HG03139 (cell line): Measurements from ENCODE around the gene DMAC2.
"Not testable (repeated sequence)": the region's sequence is repeated elsewhere in the genome, so short reads cannot be mapped to it uniquely, and the experiment has no call there.

ENCODE experiments used
- ATAC-seq: cut with Tn5 transposase; IDR thresholded peaks from one replicate; pipeline ENCODE4 v1.9.1; 2021; ENCODE audit not compliant: unreplicated experiment

The DMAC2 gene

GRCh38 chr19:41402010-41402409 lies 37.7 kb downstream of the DMAC2 start:
- ATAC-seq: no peak

- no peak for ATAC-seq
These were observed 38.2 kb downstream of the DMAC2 start for GRCh38 chr19:41401483-41401882.

GRCh38 chr19:41399525-41399924 lies 40.2 kb downstream of the DMAC2 start:
- no peak for ATAC-seq

GRCh38 chr19:41399091-41399490 lies 40.6 kb downstream of the DMAC2 start:
- no peak for ATAC-seq

- ATAC-seq: no peak
These were observed 41.1 kb downstream of the DMAC2 start for GRCh38 chr19:41398598-41398997.

- ATAC-seq: no peak
These were observed 41.7 kb downstream of the DMAC2 start for GRCh38 chr19:41398050-41398418.

- peak; percentile 79 for ATAC-seq
These were observed 42.3 kb downstream of the DMAC2 start, which contains the start of the genes BCKDHA and EXOSC5 for GRCh38 chr19:41397086-41398049. Gene BCKDHA, plus strand, starts transcription at chr19:41397818. Its CDS starts 10 bp downstream, at chr19:41397828. Gene EXOSC5, minus strand, starts transcription at chr19:41397359. Its CDS starts 31 bp downstream, at chr19:41397328.

- ATAC-seq: no peak
These were observed 44.4 kb downstream of the DMAC2 start for GRCh38 chr19:41395355-41395754.

- no peak for ATAC-seq
These were observed 46.9 kb downstream of the DMAC2 start for GRCh38 chr19:41392775-41393174.

- ATAC-seq: no peak
These were observed 48.1 kb downstream of the DMAC2 start for GRCh38 chr19:41391618-41392017.

GRCh38 chr19:41386442-41386841 lies 53.3 kb downstream of the DMAC2 start:
- ATAC-seq: no peak

- ATAC-seq: no peak
These were observed 55.4 kb downstream of the DMAC2 start for GRCh38 chr19:41384351-41384750.

GRCh38 chr19:41381536-41381935 lies 58.2 kb downstream of the DMAC2 start:
- ATAC-seq: not testable (repeated sequence)
